Measurements from ENCODE around the gene EPSTI1. TPM values are rescaled to one million over a fixed set of nuclear protein-coding genes. Genes with fewer than 3 reads are reported as not detected.
A peak's percentile ranks its signal among the peaks of the same experiment; 100 is the strongest.

Gene EPSTI1
- polyA plus RNA-seq, 3 donors from 2014 or later: 8.6 to 32.3 (median 26.6) TPM

- Mint-ChIP-seq H3K9me3 (no peaks in the 10 kb centered on the region), H3K4me3 (no peak overlapping the region), H3K4me1 (no peaks in the 10 kb centered on the region), H3K36me3 (peaks cover 46 to 82% (median 74%) of the 10 kb centered on the region in 3 donors), H3K27me3 (ENCODE audit: low read depth in 3 of 3) (no peaks in the 10 kb centered on the region), H3K27ac (no peak overlapping the region)
- no peak for DNase-seq
Observed at GRCh38 chr13:42947925-42948324, 44.1 kb downstream of the EPSTI1 start.

- Mint-ChIP-seq H3K4me1 (no peaks in the 10 kb centered on the region), H3K9me3 (no peaks in the 10 kb centered on the region), H3K27ac (peak overlapping the region in 1 of 6 donors; percentile 37), H3K4me3 (no peak overlapping the region), H3K27me3 (ENCODE audit: low read depth in 3 of 3) (no peaks in the 10 kb centered on the region), H3K36me3 (peaks cover 36 to 74% (median 66%) of the 10 kb centered on the region in 3 donors)
- no peak for DNase-seq
Observed at GRCh38 chr13:42946927-42947326, 45.1 kb downstream of the EPSTI1 start.

GRCh38 chr13:42929886-42930535 is 62.0 kb downstream of the EPSTI1 start:
- Mint-ChIP-seq H3K36me3 (peaks cover 12 to 25% (median 24%) of the 10 kb centered on the region in 3 donors), H3K27me3 (ENCODE audit: low read depth in 3 of 3) (peaks cover 0 to 2% (median 0%) of the 10 kb centered on the region in 3 donors), H3K27ac (no peak overlapping the region), H3K4me1 (peaks cover 15 to 22% of the 10 kb centered on the region in 2 donors), H3K9me3 (no peaks in the 10 kb centered on the region), H3K4me3 (no peak overlapping the region)
- DNase-seq: no peak

GRCh38 chr13:42926555-42926954 is 65.5 kb downstream of the EPSTI1 start:
- H3K27me3 Mint-ChIP-seq (ENCODE audit: low read depth in 3 of 3): peaks cover 0 to 2% (median 0%) of the 10 kb centered on the region in 3 donors
- DNase-seq: no peak
- no peaks in the 10 kb centered on the region for H3K9me3 Mint-ChIP-seq
- H3K27ac Mint-ChIP-seq: peak overlapping the region; percentile 4 to 86 (median 20)
- no peak overlapping the region for H3K4me3 Mint-ChIP-seq
- peaks cover 15 to 22% of the 10 kb centered on the region in 2 donors for H3K4me1 Mint-ChIP-seq
- H3K36me3 Mint-ChIP-seq: peaks cover 16 to 39% (median 26%) of the 10 kb centered on the region in 3 donors

- no peak for DNase-seq
- Mint-ChIP-seq H3K9me3 (no peaks in the 10 kb centered on the region), H3K4me3 (no peak overlapping the region), H3K36me3 (peaks cover 16 to 42% (median 30%) of the 10 kb centered on the region in 3 donors), H3K4me1 (peaks cover 15 to 22% of the 10 kb centered on the region in 2 donors), H3K27me3 (ENCODE audit: low read depth in 3 of 3) (peaks cover 0 to 2% (median 0%) of the 10 kb centered on the region in 3 donors), H3K27ac (peak overlapping the region in 3 of 6 donors; percentile 32 to 81 (median 42))
Observed at GRCh38 chr13:42926043-42926442, 66.0 kb downstream of the EPSTI1 start.

GRCh38 chr13:42925626-42926025 is 66.4 kb downstream of the EPSTI1 start:
- no peak for DNase-seq
- peaks cover 0 to 2% (median 0%) of the 10 kb centered on the region in 3 donors for H3K27me3 Mint-ChIP-seq (ENCODE audit: low read depth in 3 of 3)
- H3K9me3 Mint-ChIP-seq: no peaks in the 10 kb centered on the region
- peaks cover 16 to 45% (median 34%) of the 10 kb centered on the region in 3 donors for H3K36me3 Mint-ChIP-seq
- peaks cover 17 to 22% of the 10 kb centered on the region in 2 donors for H3K4me1 Mint-ChIP-seq
- no peak overlapping the region for H3K4me3 Mint-ChIP-seq
- peak overlapping the region in 4 of 6 donors; percentile 32 to 81 (median 50) for H3K27ac Mint-ChIP-seq

- H3K4me1 Mint-ChIP-seq: peaks cover 19 to 29% of the 10 kb centered on the region in 2 donors
- H3K36me3 Mint-ChIP-seq: peaks cover 22 to 48% (median 40%) of the 10 kb centered on the region in 3 donors
Observed at GRCh38 chr13:42924344-42924743, 67.7 kb downstream of the EPSTI1 start.

GRCh38 chr13:42907745-42908144 is 84.3 kb downstream of the EPSTI1 start:
- Mint-ChIP-seq H3K36me3 (peaks cover 13 to 54% (median 44%) of the 10 kb centered on the region in 3 donors), H3K4me1 (peaks cover 0 to 1% of the 10 kb centered on the region in 2 donors), H3K9me3 (peaks cover 0 to 1% (median 0%) of the 10 kb centered on the region in 6 donors), H3K27ac (no peak overlapping the region), H3K4me3 (no peak overlapping the region), H3K27me3 (ENCODE audit: low read depth in 3 of 3) (peaks cover 0 to 2% (median 0%) of the 10 kb centered on the region in 3 donors)
- DNase-seq: no peak

More at GRCh38 chr13:42924344-42924743, 67.7 kb downstream of the EPSTI1 start:
- Mint-ChIP-seq H3K27ac (no peak overlapping the region), H3K4me3 (no peak overlapping the region), H3K9me3 (no peaks in the 10 kb centered on the region), H3K27me3 (ENCODE audit: low read depth in 3 of 3) (peaks cover 0 to 2% (median 0%) of the 10 kb centered on the region in 3 donors)
- no peak for DNase-seq

GRCh38 chr13:42906257-42906656 is 85.8 kb downstream of the EPSTI1 start:
- Mint-ChIP-seq H3K36me3 (peaks cover 12 to 47% (median 39%) of the 10 kb centered on the region in 3 donors), H3K27ac (no peak overlapping the region), H3K4me1 (peaks cover 0 to 1% of the 10 kb centered on the region in 2 donors), H3K27me3 (ENCODE audit: low read depth in 3 of 3) (peaks cover 0 to 2% (median 0%) of the 10 kb centered on the region in 3 donors), H3K4me3 (no peak overlapping the region), H3K9me3 (no peaks in the 10 kb centered on the region)
- no peak for DNase-seq

GRCh38 chr13:42905579-42905978 is 86.5 kb downstream of the EPSTI1 start:
- Mint-ChIP-seq H3K36me3 (peaks cover 12 to 45% (median 40%) of the 10 kb centered on the region in 3 donors), H3K4me1 (peaks cover 0 to 1% of the 10 kb centered on the region in 2 donors), H3K9me3 (no peaks in the 10 kb centered on the region), H3K27ac (no peak overlapping the region), H3K27me3 (ENCODE audit: low read depth in 3 of 3) (no peaks in the 10 kb centered on the region), H3K4me3 (no peak overlapping the region)
- DNase-seq: no peak

- H3K27me3 Mint-ChIP-seq (ENCODE audit: low read depth in 3 of 3): no peaks in the 10 kb centered on the region
Observed at GRCh38 chr13:42899266-42899665, 92.8 kb downstream of the EPSTI1 start.

GRCh38 chr13:42895776-42896175 is 96.3 kb downstream of the EPSTI1 start:
- Mint-ChIP-seq H3K4me1 (no peaks in the 10 kb centered on the region), H3K9me3 (no peaks in the 10 kb centered on the region), H3K36me3 (peaks cover 21 to 39% (median 38%) of the 10 kb centered on the region in 3 donors), H3K27ac (no peak overlapping the region), H3K4me3 (no peak overlapping the region), H3K27me3 (ENCODE audit: low read depth in 3 of 3) (no peaks in the 10 kb centered on the region)
- DNase-seq: no peak

More at GRCh38 chr13:42899266-42899665, 92.8 kb downstream of the EPSTI1 start:
- Mint-ChIP-seq H3K27ac (no peak overlapping the region), H3K9me3 (no peaks in the 10 kb centered on the region), H3K4me1 (no peaks in the 10 kb centered on the region), H3K4me3 (no peak overlapping the region), H3K36me3 (peaks cover 28 to 56% (median 51%) of the 10 kb centered on the region in 3 donors)
- no peak for DNase-seq

GRCh38 chr13:42894765-42895243 is 97.2 kb downstream of the EPSTI1 start:
- Mint-ChIP-seq H3K27ac (no peak overlapping the region), H3K4me3 (no peak overlapping the region), H3K9me3 (no peaks in the 10 kb centered on the region), H3K4me1 (no peaks in the 10 kb centered on the region), H3K36me3 (peaks cover 18 to 32% (median 31%) of the 10 kb centered on the region in 3 donors), H3K27me3 (ENCODE audit: low read depth in 3 of 3) (no peaks in the 10 kb centered on the region)
- no peak for DNase-seq

GRCh38 chr13:42893214-42893671 is 98.8 kb downstream of the EPSTI1 start:
- H3K4me1 Mint-ChIP-seq: no peaks in the 10 kb centered on the region
- no peak for DNase-seq
- no peaks in the 10 kb centered on the region for H3K9me3 Mint-ChIP-seq
- no peaks in the 10 kb centered on the region for H3K27me3 Mint-ChIP-seq (ENCODE audit: low read depth in 3 of 3)
- H3K36me3 Mint-ChIP-seq: peaks cover 12 to 29% (median 21%) of the 10 kb centered on the region in 3 donors
- no peak overlapping the region for H3K4me3 Mint-ChIP-seq
- no peak overlapping the region for H3K27ac Mint-ChIP-seq

Data from immature natural killer cell (primary cell).